Activated T-cell treated with anti-CD3 and anti-CD28 coated beads, Interleukin-2, amount 50 U/mL, for 1 hour (primary cell): ENCODE data around the gene GPC3.
"Not testable (repeated sequence)": the region's sequence is repeated elsewhere in the genome, so short reads cannot be mapped to it uniquely, and the experiment has no call there.

ENCODE experiments used
- DNase-seq: peaks from one replicate; pipeline ENCODE4 v3.0.0-alpha.2; 2020

GPC3 gene

DNA sequence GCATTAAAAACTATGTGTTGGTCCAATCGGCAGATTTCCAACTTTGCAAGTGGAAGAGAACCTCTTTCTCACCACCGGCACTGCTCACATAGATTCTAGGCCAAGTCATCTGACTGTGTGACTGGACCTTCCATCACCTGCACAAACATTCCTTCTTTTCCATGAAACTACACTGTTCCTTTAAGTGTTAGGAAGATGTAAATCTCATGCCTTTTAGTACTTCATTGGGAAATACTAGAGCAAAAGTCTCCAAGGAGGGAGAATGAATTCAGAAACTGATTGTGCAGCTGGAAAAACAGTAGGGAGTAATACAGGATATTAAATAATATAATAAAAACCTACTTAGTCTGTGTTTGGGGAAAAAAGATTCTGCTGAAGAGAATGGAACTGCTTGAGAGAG, 238.2 kb downstream of the GPC3 start:
- no peak for DNase-seq

DNA sequence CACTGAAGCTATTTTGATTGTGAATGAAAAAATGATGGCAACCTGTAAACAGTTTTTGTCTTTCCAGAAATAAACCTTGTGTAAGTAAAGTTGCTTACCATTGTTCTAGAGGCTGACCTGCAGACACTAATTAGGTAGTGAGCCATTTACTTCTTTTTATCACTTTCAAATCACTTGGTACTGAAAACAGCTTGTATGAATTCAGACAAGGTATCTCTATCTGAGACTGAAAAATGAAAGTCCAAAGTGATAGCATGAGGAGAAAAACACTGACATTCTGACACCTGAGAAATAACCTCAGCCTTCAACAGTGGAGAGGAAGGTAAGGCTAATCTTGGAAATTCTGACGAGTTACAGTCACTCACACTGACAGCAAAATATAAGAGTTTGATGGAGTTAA, 238.8 kb downstream of the GPC3 start:
- no peak for DNase-seq

GRCh38 chrX:133745349-133745748, 240.0 kb downstream of the GPC3 start:
- no peak for DNase-seq

DNA sequence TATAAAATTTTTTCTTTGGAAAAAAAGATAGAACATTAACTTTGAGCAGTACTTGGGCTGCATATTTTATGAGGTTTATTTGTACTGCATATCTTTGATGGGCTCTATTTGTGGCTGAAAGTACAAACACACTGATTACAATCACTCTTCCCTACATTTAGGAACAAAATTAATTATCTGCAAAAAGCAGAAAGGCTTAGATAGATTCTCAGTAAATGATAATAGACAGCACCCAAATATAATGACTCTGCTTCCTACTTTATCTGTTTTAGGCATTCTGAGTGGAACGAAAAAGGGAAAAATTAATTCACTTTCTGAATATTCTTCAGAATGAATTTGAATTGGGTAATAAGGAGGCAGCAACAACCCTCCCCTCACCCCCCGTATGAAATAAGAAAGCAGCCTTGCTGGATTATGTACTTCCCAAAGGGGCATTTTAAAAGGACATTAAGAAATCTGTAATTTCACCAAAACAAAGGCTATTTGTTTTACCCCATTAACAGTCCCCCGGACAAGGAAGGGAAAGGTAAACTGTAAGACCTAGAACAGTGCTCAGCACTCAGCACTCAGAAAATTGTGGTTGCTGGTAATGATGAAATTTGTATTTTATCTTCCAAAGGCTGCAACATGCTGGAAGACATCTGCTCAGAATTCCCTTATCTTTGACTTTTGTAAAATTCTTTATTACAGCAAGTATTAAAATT, 242.6 kb downstream of the GPC3 start:
- no peak for DNase-seq

DNA sequence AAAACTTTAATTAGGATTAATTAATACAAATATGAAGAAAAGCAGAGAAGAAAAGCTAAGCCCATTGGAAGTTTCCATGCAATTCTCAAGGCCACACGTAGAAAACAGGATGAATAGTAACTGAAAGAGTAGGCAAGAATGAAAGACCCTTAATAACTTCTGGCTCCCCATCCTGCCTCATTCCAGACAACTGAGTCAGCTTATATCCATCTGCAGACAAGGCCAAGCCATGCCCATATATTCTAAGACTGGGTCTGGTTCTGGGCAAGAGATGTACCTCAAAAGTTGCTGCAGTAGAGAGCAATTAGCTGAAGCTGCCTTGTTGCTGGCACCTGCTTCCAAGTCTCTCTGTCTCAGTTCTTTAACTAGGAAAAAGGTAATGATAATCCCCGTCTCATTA, 244.1 kb downstream of the GPC3 start:
- no peak for DNase-seq

DNA sequence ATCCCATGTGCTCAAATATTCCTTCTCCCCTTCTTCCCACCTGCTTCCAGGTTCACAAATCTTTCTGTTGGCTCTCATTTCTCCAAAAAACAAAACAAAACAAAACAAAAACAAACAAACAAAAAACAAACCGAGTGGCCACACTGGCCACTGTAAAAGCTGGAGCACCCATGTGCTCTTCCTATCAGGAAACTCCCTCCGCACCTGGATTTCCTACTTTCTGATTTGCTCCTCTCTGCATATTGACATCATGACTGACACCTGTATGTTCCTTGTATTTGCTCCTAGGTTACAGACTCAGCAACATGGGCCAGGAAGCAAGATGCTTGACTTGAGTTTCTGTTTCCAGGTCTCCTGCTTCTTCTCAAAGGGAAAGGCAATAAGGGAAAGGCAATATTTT, 258.8 kb downstream of the GPC3 start:
- DNase-seq, result no peak

DNA sequence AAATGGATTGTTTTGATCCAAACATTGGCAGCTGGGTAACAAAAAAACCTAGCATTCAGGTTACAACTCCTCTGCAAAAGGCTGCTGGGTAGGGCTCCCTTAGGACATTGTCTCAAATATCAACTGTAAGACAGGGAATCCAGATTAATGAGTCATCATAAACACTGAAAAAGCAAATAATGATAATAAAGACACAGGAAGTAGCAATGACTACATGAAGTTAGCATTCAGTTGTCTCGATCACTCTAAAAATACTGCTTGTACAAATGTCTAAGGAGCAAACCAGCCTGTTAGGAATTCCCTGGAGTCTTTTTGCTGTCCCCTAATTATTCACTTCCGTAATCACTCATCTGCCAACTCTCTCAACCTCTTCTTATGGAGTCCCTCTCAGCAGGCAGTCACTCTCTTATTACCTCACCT, 259.2 kb downstream of the GPC3 start:
- DNase-seq, result no peak

DNA sequence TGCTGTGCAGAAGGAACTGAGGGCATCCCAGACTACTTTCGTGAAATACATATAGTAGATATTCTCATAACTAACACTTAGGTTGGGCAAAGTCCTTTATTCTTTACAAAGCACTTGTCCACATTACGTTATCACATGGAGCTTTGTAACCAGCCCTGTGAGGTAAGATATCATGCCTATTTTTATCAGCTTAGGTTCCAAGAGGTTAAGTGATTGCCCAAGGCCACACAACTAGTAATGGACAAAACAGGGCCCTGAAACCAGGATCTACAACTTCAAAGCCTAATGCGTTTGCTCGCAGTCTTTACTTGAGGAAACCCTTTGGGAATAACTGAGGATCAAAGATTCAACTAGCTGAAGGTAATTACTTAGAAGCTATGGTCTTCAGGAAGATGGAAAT, 261.5 kb downstream of the GPC3 start:
- no peak for DNase-seq

DNA sequence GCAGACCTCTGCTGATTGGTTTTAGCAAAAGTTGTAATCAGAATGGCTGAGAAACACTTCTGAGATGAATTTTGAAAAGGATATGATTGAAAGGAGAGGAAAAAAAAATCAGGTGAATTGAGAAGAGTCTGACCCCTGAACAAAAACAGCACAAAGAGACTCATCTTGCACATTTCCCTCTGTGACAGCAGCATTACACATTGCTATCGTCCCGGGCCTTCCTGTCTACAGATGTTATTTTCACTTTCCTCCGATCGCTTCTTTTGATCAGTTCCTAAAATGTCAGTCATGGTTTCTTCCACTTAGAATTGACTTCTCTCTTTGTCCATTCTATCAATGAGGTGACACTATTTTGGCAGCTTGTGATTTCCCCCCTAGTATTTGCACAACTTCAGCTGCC, 262.6 kb downstream of the GPC3 start:
- no peak for DNase-seq

DNA sequence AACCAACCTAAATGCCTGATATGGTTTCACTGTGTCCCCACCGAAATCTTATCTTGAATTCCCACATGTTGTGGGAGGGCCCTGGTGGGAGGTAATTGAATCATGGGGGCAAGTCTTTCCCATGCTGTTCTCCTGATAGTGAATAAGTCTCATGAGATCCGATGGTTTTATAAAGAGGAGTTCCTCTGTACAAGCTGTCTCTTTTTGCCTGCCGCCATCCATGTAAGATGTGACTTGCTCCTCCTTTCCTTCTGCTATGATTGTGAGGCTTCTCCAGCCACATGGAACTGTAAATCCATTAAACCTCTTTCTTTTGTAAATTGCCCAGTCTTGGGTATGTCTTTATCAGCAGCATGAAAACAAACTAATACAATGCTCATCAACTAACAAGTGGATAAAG, 265.1 kb downstream of the GPC3 start:
- DNase-seq, result not testable (repeated sequence)

DNA sequence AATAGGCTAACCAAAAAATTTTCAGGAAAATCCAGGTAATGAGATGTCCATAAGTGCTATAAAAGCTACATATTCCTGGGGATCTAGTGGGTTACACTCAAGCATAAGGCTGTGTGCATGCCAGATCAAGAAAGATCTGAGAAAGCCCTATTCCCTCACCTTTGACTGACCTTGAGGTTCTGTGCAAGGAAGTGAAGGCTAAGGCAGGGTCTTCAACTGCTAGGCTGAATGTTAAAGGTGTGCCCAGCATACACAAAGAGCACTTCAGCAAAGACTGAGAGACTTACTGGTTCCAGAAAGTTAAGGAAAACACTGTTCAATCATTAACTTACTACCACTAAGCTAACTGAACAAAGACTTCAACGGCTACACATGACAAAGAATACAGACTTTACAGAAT, 269.7 kb downstream of the GPC3 start:
- DNase-seq, result no peak

GRCh38 chrX:133709501-133709900, 275.9 kb downstream of the GPC3 start:
- DNase-seq, result no peak

GRCh38 chrX:133706890-133707289, 278.5 kb downstream of the GPC3 start:
- DNase-seq, result no peak

DNA sequence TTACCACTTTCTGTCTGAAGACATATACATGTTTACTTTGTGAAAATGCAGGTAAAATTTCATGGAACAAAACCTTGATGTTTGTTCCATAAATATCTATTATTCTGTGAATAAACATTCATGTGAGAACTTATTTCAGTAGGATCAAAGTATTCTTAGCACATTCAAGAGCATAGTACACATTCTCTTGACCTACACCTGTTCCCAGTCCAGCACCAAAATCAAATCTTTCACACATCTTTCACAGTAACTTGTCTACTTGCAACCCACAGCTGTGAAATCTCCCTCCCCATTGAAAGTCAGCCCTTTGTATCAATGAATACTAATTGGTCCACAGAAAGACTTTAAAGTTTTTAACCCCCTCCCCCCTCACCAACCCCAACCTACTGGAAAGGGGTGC, 283.2 kb downstream of the GPC3 start:
- DNase-seq, result no peak

- DNase-seq, result no peak
Observed at GRCh38 chrX:133699023-133699728, 286.2 kb downstream of the GPC3 start.

GRCh38 chrX:133698298-133698697, 287.1 kb downstream of the GPC3 start:
- DNase-seq, result no peak

DNA sequence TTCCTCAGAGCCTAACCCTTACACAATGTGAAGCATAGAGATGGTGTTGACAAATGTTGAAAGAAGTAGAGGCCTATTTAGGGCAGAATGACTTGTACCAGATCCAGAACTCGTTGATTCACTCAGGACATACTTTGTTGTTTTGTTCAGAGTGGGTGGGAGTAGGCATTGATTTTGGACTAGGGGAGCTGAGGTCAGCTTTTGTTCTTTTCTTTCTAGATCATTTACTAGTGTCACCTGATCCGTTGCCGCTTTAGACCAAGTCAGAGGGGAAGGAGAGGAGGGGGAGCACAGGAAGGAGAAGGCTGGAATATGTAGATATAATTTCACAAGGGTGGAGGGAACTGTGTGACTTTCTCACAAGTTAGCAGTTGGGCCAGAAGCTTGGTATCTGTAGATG, 287.7 kb downstream of the GPC3 start:
- no peak for DNase-seq

DNA sequence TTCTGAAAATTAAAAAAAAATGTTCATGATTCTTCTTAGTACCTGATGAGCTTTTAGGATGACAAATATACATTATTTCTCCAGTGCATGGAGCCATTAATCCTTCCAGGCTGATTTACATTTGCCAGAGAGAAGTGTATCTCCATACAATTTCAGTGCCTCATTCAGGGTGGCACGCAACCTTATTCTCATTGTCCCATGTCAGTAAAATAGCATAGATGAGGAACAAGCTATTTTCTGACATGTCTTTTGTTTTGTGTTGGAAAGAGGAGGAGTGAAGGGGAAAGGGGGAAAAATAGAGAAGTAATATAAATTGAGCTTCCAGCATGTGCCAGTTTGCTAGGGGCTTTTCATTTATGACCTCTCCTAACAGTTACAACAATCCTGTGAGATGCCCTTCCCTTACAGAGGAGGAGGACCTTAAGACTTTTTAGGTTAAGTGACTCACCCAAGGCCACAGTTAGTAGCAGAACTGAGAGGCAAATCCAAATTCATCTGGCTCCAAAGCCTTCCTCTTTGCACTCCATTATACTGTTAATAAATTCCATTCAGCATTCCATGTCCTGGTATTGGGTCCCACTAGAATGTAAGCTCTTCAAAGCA, 295.3 kb downstream of the GPC3 start:
- no peak for DNase-seq

GRCh38 chrX:133685822-133686221, 299.6 kb downstream of the GPC3 start:
- no peak for DNase-seq

- DNase-seq, result no peak
Observed at GRCh38 chrX:133681897-133682296, 303.5 kb downstream of the GPC3 start.

DNA sequence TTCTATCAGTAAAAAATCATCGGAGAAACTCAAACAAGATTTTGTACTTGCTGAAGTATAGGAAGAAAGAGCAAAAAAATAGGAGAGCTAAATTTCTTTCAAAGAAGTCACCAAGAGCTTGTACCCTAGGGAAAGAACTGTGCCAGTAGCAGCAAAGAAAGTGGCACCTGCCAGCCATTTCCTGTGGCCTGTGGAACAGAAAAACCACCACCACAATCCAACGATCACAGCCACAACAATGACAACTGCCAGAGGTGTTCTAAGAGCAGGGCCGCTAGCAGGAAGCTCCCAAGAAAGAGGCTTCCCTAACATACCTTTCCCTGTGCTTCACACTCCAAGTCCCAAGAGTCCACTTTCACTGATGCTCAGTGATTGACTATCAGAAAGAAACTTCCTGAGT, 304.0 kb downstream of the GPC3 start:
- no peak for DNase-seq

- DNase-seq, result no peak
Observed at GRCh38 chrX:133677123-133678063, 308.0 kb downstream of the GPC3 start.
